ENCODE measurements around the gene RAI2.

The RAI2 gene

DNA sequence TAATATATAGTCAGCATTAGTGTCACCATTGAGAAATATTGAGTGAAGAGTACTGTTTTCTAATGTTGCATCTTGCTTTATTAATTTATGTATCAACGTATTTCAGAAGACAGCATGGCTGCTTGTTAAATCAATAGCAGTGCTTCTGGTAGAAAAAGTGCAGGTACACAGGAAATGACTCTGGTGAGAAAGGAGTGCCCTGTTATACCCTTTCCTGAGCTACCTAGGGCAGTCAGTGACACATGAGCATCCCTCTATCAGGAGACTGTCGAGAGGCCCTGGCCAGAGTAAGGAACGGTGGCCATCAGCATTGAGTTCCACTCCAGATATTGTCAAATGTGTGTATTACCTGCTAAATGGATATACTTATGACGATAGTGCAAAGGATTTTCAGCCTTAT, 81.7 kb downstream of the RAI2 start:
- TF ChIP-seq, protein P1, sequence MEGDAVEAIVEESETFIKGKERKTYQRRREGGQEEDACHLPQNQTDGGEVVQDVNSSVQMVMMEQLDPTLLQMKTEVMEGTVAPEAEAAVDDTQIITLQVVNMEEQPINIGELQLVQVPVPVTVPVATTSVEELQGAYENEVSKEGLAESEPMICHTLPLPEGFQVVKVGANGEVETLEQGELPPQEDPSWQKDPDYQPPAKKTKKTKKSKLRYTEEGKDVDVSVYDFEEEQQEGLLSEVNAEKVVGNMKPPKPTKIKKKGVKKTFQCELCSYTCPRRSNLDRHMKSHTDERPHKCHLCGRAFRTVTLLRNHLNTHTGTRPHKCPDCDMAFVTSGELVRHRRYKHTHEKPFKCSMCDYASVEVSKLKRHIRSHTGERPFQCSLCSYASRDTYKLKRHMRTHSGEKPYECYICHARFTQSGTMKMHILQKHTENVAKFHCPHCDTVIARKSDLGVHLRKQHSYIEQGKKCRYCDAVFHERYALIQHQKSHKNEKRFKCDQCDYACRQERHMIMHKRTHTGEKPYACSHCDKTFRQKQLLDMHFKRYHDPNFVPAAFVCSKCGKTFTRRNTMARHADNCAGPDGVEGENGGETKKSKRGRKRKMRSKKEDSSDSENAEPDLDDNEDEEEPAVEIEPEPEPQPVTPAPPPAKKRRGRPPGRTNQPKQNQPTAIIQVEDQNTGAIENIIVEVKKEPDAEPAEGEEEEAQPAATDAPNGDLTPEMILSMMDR (IDR thresholded peaks at IDR 0.05; ENCODE audit: unreplicated experiment in 3 of 3): no peak
- H3K9me3 Mint-ChIP-seq: peaks cover 7% of the 10 kb centered on the region
- no peaks in the 10 kb centered on the region for H3K36me3 Mint-ChIP-seq (ENCODE audit: low read depth)
- no peaks in the 10 kb centered on the region for H3K27me3 Mint-ChIP-seq (ENCODE audit: low read depth)
- no peak overlapping the region for H3K27ac Mint-ChIP-seq
- H3K4me3 Mint-ChIP-seq: no peak overlapping the region
- no peaks in the 10 kb centered on the region for H3K4me1 Mint-ChIP-seq

DNA sequence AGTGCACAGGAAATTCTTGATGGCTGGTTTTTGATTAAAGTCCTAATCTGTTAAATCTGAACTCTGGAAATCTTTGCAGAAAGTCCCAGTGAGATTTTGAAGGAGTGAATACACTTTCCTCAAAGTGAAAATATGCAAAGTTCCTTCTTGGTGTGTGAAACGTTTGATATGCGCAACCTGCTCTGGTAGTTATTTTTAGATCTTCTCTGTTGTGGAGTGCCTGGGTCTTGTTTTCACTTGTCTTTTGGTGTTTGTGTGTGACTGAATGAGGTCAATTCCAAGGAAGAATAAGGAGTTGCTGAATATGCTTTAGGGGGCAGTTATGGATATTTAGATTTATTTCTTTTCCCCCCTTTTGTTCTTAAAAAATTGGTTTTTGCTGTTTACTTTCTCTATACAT, 82.1 kb downstream of the RAI2 start:
- H3K9me3 Mint-ChIP-seq: peaks cover 7% of the 10 kb centered on the region
- TF ChIP-seq, protein P1 (IDR thresholded peaks at IDR 0.05; ENCODE audit: unreplicated experiment in 3 of 3): no peak
- no peaks in the 10 kb centered on the region for H3K4me1 Mint-ChIP-seq

DNA sequence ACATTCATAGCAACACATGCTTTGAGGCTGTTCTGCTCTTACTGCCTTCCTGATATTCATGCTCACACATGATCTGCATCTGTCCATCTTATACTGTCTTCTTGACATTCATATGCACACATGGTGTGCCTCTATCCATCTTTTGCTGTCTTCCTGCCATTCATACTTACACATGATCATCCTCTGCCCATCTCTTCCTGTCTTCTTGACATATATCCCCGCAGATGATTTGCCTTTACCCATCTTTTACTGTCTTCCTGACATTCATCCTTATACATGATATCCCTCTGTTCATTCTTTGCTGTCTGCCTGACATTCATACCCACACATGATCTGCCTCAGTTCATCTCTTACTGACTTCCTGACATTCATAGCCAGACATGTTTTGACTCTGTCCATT, 87.0 kb downstream of the RAI2 start:
- H3K36me3 Mint-ChIP-seq (ENCODE audit: low read depth): no peaks in the 10 kb centered on the region

More for the DNA sequence above, 82.1 kb downstream of the RAI2 start:
- no peaks in the 10 kb centered on the region for H3K36me3 Mint-ChIP-seq (ENCODE audit: low read depth)
- H3K4me3 Mint-ChIP-seq: no peak overlapping the region
- no peak overlapping the region for H3K27ac Mint-ChIP-seq
- H3K27me3 Mint-ChIP-seq (ENCODE audit: low read depth): no peaks in the 10 kb centered on the region

DNA sequence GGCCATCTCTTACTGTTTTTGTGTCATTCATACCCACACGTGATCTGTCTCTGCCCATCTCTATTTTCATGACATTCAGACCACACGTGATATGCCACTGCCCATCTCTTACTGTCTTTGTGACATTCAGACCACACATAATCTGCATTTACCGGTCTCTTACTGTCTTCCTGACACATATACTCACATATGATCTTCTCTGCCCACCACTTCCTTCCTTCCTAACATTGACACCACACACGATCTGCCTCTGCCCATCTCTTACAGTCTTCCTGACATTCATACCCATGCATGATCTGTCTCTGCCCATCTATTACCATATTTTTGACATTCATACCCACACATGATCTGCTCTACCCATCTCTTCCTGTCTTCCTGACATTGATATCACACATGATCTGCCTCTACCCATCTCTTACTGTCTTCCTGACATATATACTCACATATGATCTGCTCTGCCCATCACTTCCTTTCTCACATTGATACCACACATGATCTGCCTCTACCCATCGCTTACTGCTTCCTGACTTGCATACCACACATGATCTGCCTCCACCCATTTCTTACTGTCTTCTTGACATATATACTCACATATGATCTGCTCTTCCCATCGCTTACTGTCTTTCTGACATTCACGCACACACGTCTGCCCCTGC, 87.7 kb downstream of the RAI2 start:
- Mint-ChIP-seq H3K4me1 (no peaks in the 10 kb centered on the region), H3K27ac (no peak overlapping the region), H3K36me3 (ENCODE audit: low read depth) (no peaks in the 10 kb centered on the region), H3K27me3 (ENCODE audit: low read depth) (no peaks in the 10 kb centered on the region), H3K4me3 (no peak overlapping the region), H3K9me3 (no peaks in the 10 kb centered on the region)
- TF ChIP-seq, protein P1 (IDR thresholded peaks at IDR 0.05; ENCODE audit: unreplicated experiment in 3 of 3): no peak

More for the DNA sequence above, 87.0 kb downstream of the RAI2 start:
- TF ChIP-seq, protein P1 (IDR thresholded peaks at IDR 0.05; ENCODE audit: unreplicated experiment in 3 of 3): no peak
- Mint-ChIP-seq H3K27me3 (ENCODE audit: low read depth) (no peaks in the 10 kb centered on the region), H3K9me3 (no peaks in the 10 kb centered on the region), H3K4me3 (no peak overlapping the region), H3K27ac (no peak overlapping the region), H3K4me1 (no peaks in the 10 kb centered on the region)

DNA sequence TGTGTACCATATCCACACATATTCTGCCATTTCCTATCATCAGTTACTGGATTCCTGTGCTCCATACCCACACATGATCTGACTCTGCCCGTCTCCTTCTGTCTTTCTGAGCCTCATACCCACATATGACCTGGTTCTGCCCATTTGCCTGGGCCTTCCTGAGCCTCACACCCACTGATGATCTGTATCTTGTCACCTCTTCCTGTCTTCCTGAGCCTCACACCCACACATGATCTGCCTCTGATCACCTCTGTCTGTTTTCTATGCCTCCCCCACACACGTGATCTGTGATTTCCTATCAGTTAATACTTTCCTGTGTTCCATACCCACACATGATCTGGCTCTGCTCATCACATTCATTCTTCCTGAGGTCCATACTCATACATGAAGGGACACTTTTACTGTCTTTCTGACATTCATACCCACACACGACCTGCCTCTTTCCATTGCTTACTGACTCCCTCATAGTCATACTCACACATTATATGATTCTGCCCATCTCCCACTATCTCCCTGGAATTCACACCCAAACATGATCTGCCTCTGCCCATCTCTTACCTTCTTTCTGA, 91.3 kb downstream of the RAI2 start:
- H3K9me3 Mint-ChIP-seq: no peaks in the 10 kb centered on the region
- H3K27me3 Mint-ChIP-seq (ENCODE audit: low read depth): no peaks in the 10 kb centered on the region
- TF ChIP-seq, protein P1 (IDR thresholded peaks at IDR 0.05; ENCODE audit: unreplicated experiment in 3 of 3): no peak
- H3K4me3 Mint-ChIP-seq: no peak overlapping the region
- H3K36me3 Mint-ChIP-seq (ENCODE audit: low read depth): no peaks in the 10 kb centered on the region
- H3K27ac Mint-ChIP-seq: no peak overlapping the region
- no peaks in the 10 kb centered on the region for H3K4me1 Mint-ChIP-seq

DNA sequence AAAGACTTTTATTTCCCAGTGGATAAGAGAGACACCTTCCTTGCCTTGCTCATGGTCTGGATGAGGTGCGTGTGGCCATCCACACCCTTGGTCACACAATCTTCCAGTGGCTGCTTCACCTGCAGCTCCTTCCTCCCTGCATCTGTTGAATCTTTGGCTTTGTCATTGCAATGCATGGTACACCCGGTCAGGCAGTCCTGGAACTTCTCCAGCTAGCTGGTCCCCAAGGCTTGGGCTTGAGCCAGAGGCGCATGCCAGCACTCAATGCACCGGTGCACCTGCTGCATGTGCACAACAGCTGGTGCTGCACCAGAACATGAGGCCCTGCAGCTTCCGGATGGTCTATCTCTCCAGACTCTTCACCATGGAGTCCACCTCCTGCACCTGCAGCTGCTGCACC, 92.1 kb downstream of the RAI2 start:
- Mint-ChIP-seq H3K4me1 (no peaks in the 10 kb centered on the region), H3K9me3 (no peaks in the 10 kb centered on the region), H3K36me3 (ENCODE audit: low read depth) (no peaks in the 10 kb centered on the region), H3K4me3 (no peak overlapping the region), H3K27ac (no peak overlapping the region), H3K27me3 (ENCODE audit: low read depth) (no peaks in the 10 kb centered on the region)
- TF ChIP-seq, protein P1 (IDR thresholded peaks at IDR 0.05; ENCODE audit: unreplicated experiment in 3 of 3): no peak

Data from nephron (organoid).